Natural killer cell treated with Interleukin-12 subunit alpha and Interleukin-12 subunit beta and Interleukin-15 and Interleukin-18, amount 100 ng/mL, for 72 hours (primary cell): ENCODE results near the gene HPX. TPM values are rescaled to one million over a fixed set of nuclear protein-coding genes. Genes with fewer than 3 reads are reported as not detected.

Experiments used
- ATAC-seq, 2 donors: fragments of 150-1000 bp; cut with Tn5 transposase in 1 of 2; sonication (Bioruptor Pico), chemical (Tn5 transposase) in 1 of 2; 2 replicates each; pipeline ENCODE4 v1.10.0; 2021
- DNase-seq: peaks from one replicate; pipeline ENCODE4 v3.0.0; 2022; ENCODE audit warnings: low spot score
- H3K27ac Mint-ChIP-seq, 2 donors: 1 replicate in 1 of 2; 2 replicates in 1 of 2; pipeline ENCODE4 v1.8.0; 2022; ENCODE audit warnings: mixed read lengths in 2 of 2, mild to moderate bottlenecking in 1 of 2, moderate library complexity in 1 of 2
- H3K27me3 Mint-ChIP-seq, 2 donors: 1 replicate in 1 of 2; 2 replicates in 1 of 2; pipeline ENCODE4 v1.8.0; 2022; ENCODE audit warnings: mixed read lengths in 2 of 2
- H3K36me3 Mint-ChIP-seq: one replicate; pipeline ENCODE4 v1.8.0; 2022; ENCODE audit warnings: mixed read lengths
- H3K4me1 Mint-ChIP-seq, 2 donors: 1 replicate in 1 of 2; 2 replicates in 1 of 2; pipeline ENCODE4 v1.8.0; 2022; ENCODE audit warnings: low read depth in 2 of 2, mixed read lengths in 2 of 2, mild to moderate bottlenecking in 1 of 2
- H3K4me3 Mint-ChIP-seq: one replicate; pipeline ENCODE4 v1.8.0; 2022; ENCODE audit warnings: mixed read lengths
- H3K9me3 Mint-ChIP-seq: 2 replicates; pipeline ENCODE4 v1.8.0; 2022; ENCODE audit warnings: mixed read lengths
- total RNA-seq, 2 donors: library from RNA; stranded (reverse); gene quantifications; one replicate each; pipeline ENCODE4 v1.2.3, GENCODE V29; 2022

The HPX gene
- total RNA-seq, 2 donors from 2014 or later = 0.76 to 0.92 TPM

DNA sequence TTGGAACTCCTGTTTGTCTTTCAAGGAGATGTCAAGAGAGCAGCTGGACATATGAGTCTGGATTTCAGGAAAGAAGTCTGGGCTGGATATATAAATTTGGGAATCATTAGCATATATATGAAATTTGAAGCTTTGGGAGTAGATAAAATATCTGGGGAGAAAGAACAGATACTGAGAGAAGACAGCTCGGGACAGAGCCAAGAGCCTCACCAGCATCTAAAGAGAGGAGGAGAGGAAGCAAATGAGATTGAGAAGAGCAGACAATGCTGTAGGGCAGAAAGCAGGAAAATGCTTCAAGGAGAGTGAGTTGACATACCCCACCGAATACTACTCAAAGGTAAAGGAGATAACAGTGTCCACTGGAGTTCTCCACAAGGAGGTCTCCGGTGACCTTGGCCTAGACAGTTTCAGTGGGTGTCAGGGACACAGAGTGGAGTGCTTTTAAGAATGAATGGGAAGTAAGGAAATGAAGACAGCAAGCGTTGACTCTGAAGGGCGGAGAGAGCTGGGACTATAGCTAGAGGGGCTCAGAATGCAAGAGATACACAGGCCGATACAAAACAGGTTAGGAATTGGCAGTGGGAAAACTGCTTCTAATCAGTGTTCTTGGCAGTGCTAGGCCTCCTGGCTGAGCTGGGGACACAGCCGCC is 22.8 kb downstream of the HPX start:
- no peak for ATAC-seq
- no peak overlapping the region for H3K4me3 Mint-ChIP-seq
- no peaks in the 10 kb centered on the region for H3K9me3 Mint-ChIP-seq
- DNase-seq = no peak
- peaks cover 12 to 20% of the 10 kb centered on the region in 2 donors for H3K27me3 Mint-ChIP-seq
- H3K36me3 Mint-ChIP-seq = no peaks in the 10 kb centered on the region
- no peak overlapping the region for H3K27ac Mint-ChIP-seq
- peaks cover 5% of the 10 kb centered on the region in 2 donors for H3K4me1 Mint-ChIP-seq

DNA sequence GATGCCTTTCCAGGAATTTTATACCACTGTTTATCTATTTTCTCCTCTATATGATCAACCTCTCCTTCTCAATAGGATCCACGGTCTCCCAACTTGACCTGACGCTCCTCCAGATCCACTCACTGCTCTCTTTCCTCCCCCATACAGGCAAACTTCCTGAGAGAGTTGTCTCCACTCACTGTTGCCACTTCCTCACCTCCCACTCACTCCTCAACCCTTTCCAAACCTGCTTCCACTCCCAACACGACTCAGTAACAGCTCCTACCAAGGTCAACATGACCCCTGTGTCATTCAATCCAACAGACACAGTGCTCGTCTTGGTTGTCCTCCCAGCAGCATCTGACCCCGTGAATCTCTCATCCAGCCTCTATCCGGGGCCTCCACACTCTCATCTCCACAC is 25.0 kb downstream of the HPX start:
- H3K4me1 Mint-ChIP-seq = peaks cover 5 to 11% of the 10 kb centered on the region in 2 donors
- no peak overlapping the region for H3K4me3 Mint-ChIP-seq
- no peaks in the 10 kb centered on the region for H3K9me3 Mint-ChIP-seq
- ATAC-seq = no peak
- peaks cover 1 to 3% of the 10 kb centered on the region in 2 donors for H3K27me3 Mint-ChIP-seq
- DNase-seq = no peak
- H3K27ac Mint-ChIP-seq = no peak overlapping the region
- H3K36me3 Mint-ChIP-seq = no peaks in the 10 kb centered on the region

- DNase-seq = no peak
- H3K36me3 Mint-ChIP-seq = no peaks in the 10 kb centered on the region
- H3K4me1 Mint-ChIP-seq = peaks cover 5 to 11% of the 10 kb centered on the region in 2 donors
- no peak overlapping the region for H3K27ac Mint-ChIP-seq
- ATAC-seq = peak; percentile 53 to 59
- H3K4me3 Mint-ChIP-seq = no peak overlapping the region
- H3K9me3 Mint-ChIP-seq = no peaks in the 10 kb centered on the region
- H3K27me3 Mint-ChIP-seq = no peaks in the 10 kb centered on the region
Observed at GRCh38 chr11:6414874-6415328, 25.9 kb downstream of the HPX start.

- Mint-ChIP-seq H3K36me3 (no peaks in the 10 kb centered on the region), H3K27ac (peak overlapping the region in 1 of 2 donors; percentile 28), H3K4me1 (peaks cover 0 to 8% of the 10 kb centered on the region in 2 donors), H3K4me3 (no peak overlapping the region), H3K9me3 (no peaks in the 10 kb centered on the region), H3K27me3 (no peaks in the 10 kb centered on the region)
- ATAC-seq = no peak
- no peak for DNase-seq
Observed at GRCh38 chr11:6413791-6414201, 27.0 kb downstream of the HPX start.

GRCh38 chr11:6411594-6412031 is 29.2 kb downstream of the HPX start:
- DNase-seq = no peak
- Mint-ChIP-seq H3K9me3 (no peaks in the 10 kb centered on the region), H3K36me3 (no peaks in the 10 kb centered on the region), H3K4me1 (peaks cover 8 to 13% of the 10 kb centered on the region in 2 donors), H3K27ac (no peak overlapping the region), H3K27me3 (no peaks in the 10 kb centered on the region), H3K4me3 (no peak overlapping the region)
- no peak for ATAC-seq

GRCh38 chr11:6410695-6411430 is 29.9 kb downstream of the HPX start:
- ATAC-seq (no peak), DNase-seq (no peak)
- no peaks in the 10 kb centered on the region for H3K9me3 Mint-ChIP-seq

GRCh38 chr11:6406370-6406769 is 34.4 kb downstream of the HPX start:
- Mint-ChIP-seq H3K27me3 (no peaks in the 10 kb centered on the region), H3K4me3 (no peak overlapping the region), H3K27ac (no peak overlapping the region), H3K4me1 (peaks cover 38 to 42% of the 10 kb centered on the region in 2 donors), H3K9me3 (no peaks in the 10 kb centered on the region), H3K36me3 (no peaks in the 10 kb centered on the region)
- DNase-seq = no peak
- ATAC-seq = no peak

More at GRCh38 chr11:6410695-6411430, 29.9 kb downstream of the HPX start:
- Mint-ChIP-seq H3K27me3 (no peaks in the 10 kb centered on the region), H3K4me1 (peaks cover 14 to 19% of the 10 kb centered on the region in 2 donors), H3K36me3 (no peaks in the 10 kb centered on the region), H3K27ac (no peak overlapping the region), H3K4me3 (no peak overlapping the region)

GRCh38 chr11:6405846-6406245 is 34.9 kb downstream of the HPX start:
- no peaks in the 10 kb centered on the region for H3K36me3 Mint-ChIP-seq
- H3K9me3 Mint-ChIP-seq = no peaks in the 10 kb centered on the region
- no peak overlapping the region for H3K4me3 Mint-ChIP-seq
- H3K4me1 Mint-ChIP-seq = peaks cover 41 to 47% of the 10 kb centered on the region in 2 donors
- DNase-seq (no peak), ATAC-seq (no peak)
- no peak overlapping the region for H3K27ac Mint-ChIP-seq
- H3K27me3 Mint-ChIP-seq = no peaks in the 10 kb centered on the region

- Mint-ChIP-seq H3K4me3 (no peak overlapping the region), H3K36me3 (no peaks in the 10 kb centered on the region), H3K27ac (no peak overlapping the region), H3K9me3 (no peaks in the 10 kb centered on the region), H3K27me3 (no peaks in the 10 kb centered on the region), H3K4me1 (peaks cover 44 to 51% of the 10 kb centered on the region in 2 donors)
- ATAC-seq = no peak
- DNase-seq = no peak
Observed at GRCh38 chr11:6405052-6405667, 35.6 kb downstream of the HPX start.

- H3K27ac Mint-ChIP-seq = peak overlapping the region in 1 of 2 donors; percentile 77
Observed at GRCh38 chr11:6404342-6405051, 36.3 kb downstream of the HPX start.

DNA sequence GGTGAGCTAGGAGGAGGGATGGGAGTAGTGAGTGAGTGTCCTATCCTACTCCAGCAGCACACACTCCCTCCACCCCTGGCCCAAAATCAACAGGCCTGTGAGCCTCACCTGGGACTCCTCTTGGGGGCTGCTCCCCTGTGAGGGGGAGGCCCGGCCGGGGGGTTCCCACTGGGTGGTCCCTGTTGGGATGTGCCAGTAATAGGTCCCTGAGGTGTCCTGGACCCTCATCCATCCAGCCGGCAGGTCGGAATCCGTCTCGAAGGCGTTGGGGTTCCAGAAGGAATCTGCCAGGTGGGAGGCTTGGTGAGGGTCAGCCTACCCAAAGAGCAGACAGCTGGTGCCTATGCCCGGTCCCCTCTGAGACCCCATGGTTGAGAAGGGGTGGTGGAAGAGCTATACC is 37.2 kb downstream of the HPX start:
- ATAC-seq = no peak
- no peak for DNase-seq
- Mint-ChIP-seq H3K4me1 (peaks cover 44 to 51% of the 10 kb centered on the region in 2 donors), H3K9me3 (no peaks in the 10 kb centered on the region), H3K27me3 (no peaks in the 10 kb centered on the region), H3K36me3 (no peaks in the 10 kb centered on the region), H3K27ac (peak overlapping the region in 1 of 2 donors; percentile 90), H3K4me3 (peak overlapping the region; percentile 80)

More at GRCh38 chr11:6404342-6405051, 36.3 kb downstream of the HPX start:
- Mint-ChIP-seq H3K4me1 (peaks cover 44 to 51% of the 10 kb centered on the region in 2 donors), H3K9me3 (no peaks in the 10 kb centered on the region), H3K4me3 (peak overlapping the region; percentile 14), H3K36me3 (no peaks in the 10 kb centered on the region), H3K27me3 (no peaks in the 10 kb centered on the region)
- no peak for ATAC-seq
- DNase-seq = no peak

DNA sequence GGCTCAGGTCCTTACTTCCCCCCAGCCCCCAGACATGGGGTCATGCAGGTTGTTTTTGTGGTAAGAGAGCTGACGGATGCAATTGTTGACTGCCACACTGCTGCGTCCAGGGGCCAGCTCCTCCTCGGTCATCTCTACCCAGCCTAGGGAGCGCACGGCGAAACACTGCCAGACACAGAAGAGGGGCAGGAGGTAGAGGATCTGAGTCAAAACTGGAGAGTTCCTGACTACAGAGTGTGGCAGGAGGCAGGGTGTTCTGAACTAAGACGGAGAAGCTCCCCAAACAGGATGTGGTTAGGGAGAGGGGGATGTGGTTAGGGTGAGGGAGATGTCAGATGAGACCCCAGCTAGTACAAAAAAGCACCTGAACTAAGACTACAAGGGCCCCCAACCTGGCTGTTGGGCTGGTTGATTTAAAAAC is 38.2 kb downstream of the HPX start:
- H3K4me3 Mint-ChIP-seq = peak overlapping the region; percentile 80
- ATAC-seq (peak; percentile 88 to 95), DNase-seq (peak; percentile 73)
- peaks cover 41 to 46% of the 10 kb centered on the region in 2 donors for H3K4me1 Mint-ChIP-seq
- no peaks in the 10 kb centered on the region for H3K9me3 Mint-ChIP-seq
- H3K36me3 Mint-ChIP-seq = no peaks in the 10 kb centered on the region
- H3K27me3 Mint-ChIP-seq = no peaks in the 10 kb centered on the region
- peak overlapping the region; percentile 83 to 90 for H3K27ac Mint-ChIP-seq

GRCh38 chr11:6402061-6402470 is 38.7 kb downstream of the HPX start:
- no peaks in the 10 kb centered on the region for H3K9me3 Mint-ChIP-seq
- H3K4me1 Mint-ChIP-seq = peaks cover 41 to 46% of the 10 kb centered on the region in 2 donors
- no peaks in the 10 kb centered on the region for H3K36me3 Mint-ChIP-seq
- no peaks in the 10 kb centered on the region for H3K27me3 Mint-ChIP-seq
- ATAC-seq = peak; percentile 55 to 75
- H3K27ac Mint-ChIP-seq = peak overlapping the region; percentile 83 to 90
- H3K4me3 Mint-ChIP-seq = peak overlapping the region; percentile 80
- no peak for DNase-seq
